Kidney (tissue), 14 donors: ENCODE data around the gene SPTLC2. TPM values are rescaled to one million over a fixed set of nuclear protein-coding genes. Genes with fewer than 3 reads are reported as not detected.

Source experiments
- DNase-seq, 5 donors: peaks; one replicate each; pipeline ENCODE4 v3.0.0-alpha.2; 2013 to 2020
- FAIRE-seq: peaks from 2 replicates; lab custom pipeline; 2012; peaks lifted over from hg19 to GRCh38; lab: Jason Lieb, UNC
- H3K27ac ChIP-seq, 2 donors: one replicate each; pipeline ENCODE4 v1.7.0; 2013; ENCODE audit warnings: low read depth in 2 of 2, low read length in 2 of 2, inconsistent platforms in 1 of 2
- H3K27me3 ChIP-seq: one replicate; pipeline ENCODE4 v1.7.1; 2013; ENCODE audit warnings: low read length, inconsistent platforms; ENCODE audit not compliant: control insufficient read depth, insufficient read depth
- H3K36me3 ChIP-seq, 3 donors: one replicate each; pipeline versions ENCODE4 v1.7.0 to v1.7.1; 2013; ENCODE audit warnings: low read length in 3 of 3, control low read depth in 1 of 3, inconsistent platforms in 1 of 3; ENCODE audit not compliant: insufficient read depth in 3 of 3, control insufficient read depth in 2 of 3
- H3K4me1 ChIP-seq, 3 donors: one replicate each; pipeline versions ENCODE4 v1.7.0 to v1.7.1; 2013; ENCODE audit warnings: low read length in 3 of 3, inconsistent platforms in 1 of 3, low read depth in 1 of 3; ENCODE audit not compliant: control insufficient read depth in 2 of 3, insufficient read depth in 2 of 3
- H3K4me3 ChIP-seq, 3 donors: one replicate each; pipeline versions ENCODE4 v1.7.0 to v1.8.1; 2013; ENCODE audit warnings: low read length in 3 of 3, control low read depth in 1 of 3, inconsistent platforms in 1 of 3
- H3K9ac ChIP-seq, 3 donors: one replicate each; pipeline versions ENCODE4 v1.7.0 to v1.7.1; 2013; ENCODE audit warnings: low read length in 3 of 3, control low read depth in 1 of 3, inconsistent platforms in 1 of 3
- H3K9me3 ChIP-seq, 3 donors: one replicate each; pipeline versions ENCODE4 v1.7.0 to v1.7.1; 2013; ENCODE audit warnings: low read length in 3 of 3, control low read depth in 1 of 3, inconsistent platforms in 1 of 3; ENCODE audit not compliant: control insufficient read depth in 2 of 3, insufficient read depth in 1 of 3
- CTCF ChIP-seq: IDR thresholded peaks from 3 replicates; pipeline ENCODE4 v1.5.1; 2012; ENCODE audit warnings: mild to moderate bottlenecking, moderate library complexity, borderline replicate concordance; ENCODE audit not compliant: insufficient read depth; ENCODE audit errors: extremely low read depth
- intact Hi-C: fragments of 100-400 bp; cut with DNase I; formaldehyde crosslinking; loops from one replicate; pipeline ENCODE4 v1.11.1; 2022
- polyA plus RNA-seq: library from polyadenylated mRNA; stranded (reverse); fragments of 350-450 nt; fragmentation: Illumina TruSeq; extraction: RNeasy Lipid Tissue Mini Kit (QIAGEN cat#74804); gene quantifications from one replicate; pipeline ENCODE4 v1.2.3, GENCODE V29; 2014; ENCODE audit warnings: low read depth, low replicate concordance; ENCODE audit not compliant: insufficient read depth
- total RNA-seq: library from RNA; stranded (reverse); fragmentation: NEBNext Ultra II Directional; extraction: Animal tissue kit (Norgen Biotek cat#: 25700); gene quantifications from one replicate; pipeline ENCODE4 v1.2.1, GENCODE V29; 2021
- donor health status: control.
- donor health status: control.
- donor health status: control.
- donor health status: control.
- donor health status: control.
- donor health status: DM: yes; HTN: yes; CAD: no.
- donor health status: Normal renal cell carcinoma (clear cell type).

The SPTLC2 gene
- total and polyA plus RNA-seq, 2 donors from 2014 or later = 17.0 to 66.1 TPM

DNA sequence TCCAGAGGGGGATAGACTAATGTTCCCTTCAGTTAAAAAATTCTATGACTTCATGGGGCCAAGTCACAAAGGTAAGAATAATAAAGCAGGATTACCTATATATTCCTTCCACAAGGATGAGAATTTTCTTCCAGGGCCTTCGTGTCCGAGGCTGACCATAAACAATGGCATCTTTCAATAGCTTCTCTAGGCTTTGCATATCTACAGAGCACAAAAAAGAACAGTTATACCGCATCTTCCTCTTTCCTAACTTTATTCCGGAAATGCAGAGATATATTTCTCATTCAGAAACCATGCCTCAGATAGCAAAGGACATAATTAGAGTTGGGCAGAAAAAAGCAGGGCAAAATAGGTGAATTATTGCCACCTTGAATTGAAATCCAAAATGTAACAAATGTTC is 59.5 kb downstream of the SPTLC2 start:
- H3K27ac ChIP-seq = no peak overlapping the region
- DNase-seq (no peak), FAIRE-seq (no peak)
- no peak overlapping the region for H3K4me3 ChIP-seq
- no peaks in the 10 kb centered on the region for H3K4me1 ChIP-seq
- intact Hi-C loops = no loop called here
- peaks cover 3 to 17% (median 4%) of the 10 kb centered on the region in 3 donors for H3K36me3 ChIP-seq
- H3K9me3 ChIP-seq = no peaks in the 10 kb centered on the region
- H3K27me3 ChIP-seq = no peaks in the 10 kb centered on the region
- H3K9ac ChIP-seq = no peak overlapping the region
- no peak for TF ChIP-seq CTCF

- no peaks in the 10 kb centered on the region for H3K27me3 ChIP-seq
- intact Hi-C loops = no loop called here
- TF ChIP-seq CTCF = no peak
- peaks cover 5 to 17% (median 8%) of the 10 kb centered on the region in 3 donors for H3K36me3 ChIP-seq
- DNase-seq (no peak), FAIRE-seq (no peak)
- no peaks in the 10 kb centered on the region for H3K4me1 ChIP-seq
- H3K9ac ChIP-seq = peak overlapping the region in 1 of 3 donors; percentile 7
- peak overlapping the region in 1 of 2 donors; percentile 43 for H3K27ac ChIP-seq
- no peak overlapping the region for H3K4me3 ChIP-seq
- no peaks in the 10 kb centered on the region for H3K9me3 ChIP-seq
These were observed 61.4 kb downstream of the SPTLC2 start for GRCh38 chr14:77554816-77555599.

DNA sequence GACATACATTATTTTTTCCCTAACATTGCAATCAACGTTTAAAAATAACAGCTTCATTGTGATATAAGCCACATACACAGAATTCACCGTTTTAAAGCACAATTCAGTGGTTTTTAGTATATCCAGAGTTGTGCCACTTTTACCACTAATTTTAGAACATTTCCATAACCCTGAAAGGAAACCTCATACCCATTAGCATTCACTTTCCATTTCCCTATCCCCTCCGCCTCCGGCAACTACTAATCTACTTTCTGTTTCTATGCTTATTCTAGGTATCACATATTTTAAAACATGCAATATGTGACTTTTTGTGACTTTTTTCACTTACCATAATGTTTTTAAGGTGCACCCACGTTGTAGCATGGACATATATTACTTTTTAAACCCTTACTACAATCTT is 62.2 kb downstream of the SPTLC2 start:
- no peak for FAIRE-seq
- no peak overlapping the region for H3K27ac ChIP-seq
- intact Hi-C loops = no loop called here

More for the DNA sequence above, 62.2 kb downstream of the SPTLC2 start:
- Histone ChIP-seq H3K4me1 (no peaks in the 10 kb centered on the region), H3K4me3 (no peak overlapping the region), H3K36me3 (peaks cover 5 to 20% (median 11%) of the 10 kb centered on the region in 3 donors), H3K27me3 (no peaks in the 10 kb centered on the region), H3K9ac (no peak overlapping the region), H3K9me3 (no peaks in the 10 kb centered on the region)
- no peak for DNase-seq
- no peak for TF ChIP-seq CTCF
